Effector CD4-positive, alpha-beta T cell (primary cell): ENCODE results near the gene KRTAP16-1. TPM values are rescaled to one million over a fixed set of nuclear protein-coding genes. Genes with fewer than 3 reads are reported as not detected.
"Not testable (repeated sequence)": the region's sequence is repeated elsewhere in the genome, so short reads cannot be mapped to it uniquely, and the experiment has no call there.

Experiments
- DNase-seq: peaks from one replicate; pipeline ENCODE4 v3.0.0-alpha.2; 2020
- total RNA-seq: gene quantifications from one replicate; lab custom pipeline; 2026; lab: John Stamatoyannopoulos, UW

KRTAP16-1 gene
- total RNA-seq = not detected

- peak; percentile 44 for DNase-seq
Measured at GRCh38 chr17:41308918-41309359, at the start of gene KRTAP16-1. Gene KRTAP16-1, minus strand, starts transcription at chr17:41309309. Its CDS starts 56 bp downstream, at chr17:41309253.

GRCh38 chr17:41354536-41354935, 45.4 kb upstream of the KRTAP16-1 start:
- no peak for DNase-seq

GRCh38 chr17:41352597-41353366, 43.7 kb upstream of the KRTAP16-1 start:
- DNase-seq = no peak

- no peak for DNase-seq
Measured at GRCh38 chr17:41351177-41351576, 42.1 kb upstream of the KRTAP16-1 start.

- not testable (repeated sequence) for DNase-seq
Measured at GRCh38 chr17:41350381-41350878, 41.3 kb upstream of the KRTAP16-1 start, which contains the start of gene KRT33A. Gene KRT33A, minus strand, starts transcription at chr17:41350828. Its CDS starts 61 bp downstream, at chr17:41350767.

- no peak for DNase-seq
Measured at GRCh38 chr17:41347869-41348760, 39.0 kb upstream of the KRTAP16-1 start.

GRCh38 chr17:41346421-41346820, 37.3 kb upstream of the KRTAP16-1 start:
- DNase-seq = not testable (repeated sequence)

- no peak for DNase-seq
Measured at GRCh38 chr17:41345992-41346391, 36.9 kb upstream of the KRTAP16-1 start.

- DNase-seq = no peak
Measured at GRCh38 chr17:41343029-41343428, 33.9 kb upstream of the KRTAP16-1 start.

- DNase-seq = peak; percentile 43
Measured at GRCh38 chr17:41340934-41341861, 32.1 kb upstream of the KRTAP16-1 start.

GRCh38 chr17:41340494-41340893, 31.4 kb upstream of the KRTAP16-1 start:
- no peak for DNase-seq

GRCh38 chr17:41339571-41340172, 30.6 kb upstream of the KRTAP16-1 start:
- DNase-seq = no peak

- peak; percentile 54 for DNase-seq
Measured at GRCh38 chr17:41338961-41339485, 29.9 kb upstream of the KRTAP16-1 start.

- no peak for DNase-seq
Measured at GRCh38 chr17:41335747-41336146, 26.6 kb upstream of the KRTAP16-1 start.

- no peak for DNase-seq
Measured at GRCh38 chr17:41334385-41335305, 25.5 kb upstream of the KRTAP16-1 start.

- DNase-seq = no peak
Measured at GRCh38 chr17:41333836-41334235, 24.7 kb upstream of the KRTAP16-1 start.

GRCh38 chr17:41333098-41333497, 24.0 kb upstream of the KRTAP16-1 start:
- no peak for DNase-seq

- no peak for DNase-seq
Measured at GRCh38 chr17:41332239-41332638, 23.1 kb upstream of the KRTAP16-1 start.

GRCh38 chr17:41331606-41332005, 22.5 kb upstream of the KRTAP16-1 start:
- DNase-seq = no peak

GRCh38 chr17:41329279-41329948, 20.3 kb upstream of the KRTAP16-1 start:
- no peak for DNase-seq
